ENCODE measurements around the gene FITM2.

GRCh38 chr20:44291754-44292153 is 19.2 kb downstream of the FITM2 start:
- TF ChIP-seq POLR2AphosphoS5 (IDR thresholded peaks at IDR 0.05; ENCODE audit: borderline replicate concordance, low read depth, low read length) (no peak), EZH2 (IDR thresholded peaks at IDR 0.05) (no peak), FOXP2 (optimal IDR thresholded peaks at IDR 0.05; ENCODE audit: control extremely low read depth, extremely low read length, insufficient read depth) (no peak)
